HCT116 (cell line): ENCODE results near the gene DHPS.

ENCODE experiments used
- CBX3 ChIP-seq: IDR thresholded peaks from 2 replicates; pipeline ENCODE4 v1.6.1; 2012; ENCODE audit warnings: low read depth
- EGR1 ChIP-seq: IDR thresholded peaks from 2 replicates; pipeline ENCODE4 v1.6.1; 2012; ENCODE audit warnings: low read depth
- EZH2 ChIP-seq: fragments of 200-600 bp; sonication (generic); IDR thresholded peaks from 2 replicates; pipeline ENCODE4 v1.6.1; 2017; ENCODE audit warnings: antibody characterized with exemption, mixed run types
- EZH2phosphoT487 ChIP-seq: fragments of 200-600 bp; IDR thresholded peaks from 2 replicates; pipeline ENCODE4 v1.6.1; 2018; ENCODE audit warnings: antibody characterized with exemption, borderline replicate concordance
- POLR2A ChIP-seq: IDR thresholded peaks from 2 replicates; pipeline ENCODE4 v1.7.0; 2011; ENCODE audit warnings: borderline replicate concordance; ENCODE audit not compliant: insufficient read depth, insufficient read length; ENCODE audit errors: extremely low read depth
- POLR2AphosphoS5 ChIP-seq: IDR thresholded peaks from 2 replicates; pipeline ENCODE4 v1.6.1; 2011; ENCODE audit warnings: mild to moderate bottlenecking, low read depth, low read length, moderate library complexity
- RAD21 ChIP-seq: IDR thresholded peaks from 2 replicates; pipeline ENCODE4 v1.6.1; 2012; ENCODE audit warnings: low read depth, mild to moderate bottlenecking
- TF ChIP-seq, protein P1 (sequence below), 3 experiments: fragments of 200-600 bp in 1 of 3; sonication (generic) in 1 of 3; IDR thresholded peaks in 2 of 3; conservative IDR thresholded peaks in 1 of 3; 2 replicates each; pipeline ENCODE4 v1.5.1; 2012 to 2017; ENCODE audit warnings: low read depth in 2 of 3, low read length in 2 of 3, antibody characterized with exemption in 1 of 3, borderline replicate concordance in 1 of 3, control low read depth in 1 of 3, mild to moderate bottlenecking in 1 of 3, mixed read lengths in 1 of 3, mixed run types in 1 of 3, moderate library complexity in 1 of 3; ENCODE audit not compliant: insufficient read depth in 1 of 3
- TF ChIP-seq, protein P2 (sequence below): IDR thresholded peaks from 2 replicates; pipeline ENCODE4 v1.6.1; 2012
- TF ChIP-seq, protein P3 (sequence below): IDR thresholded peaks from 2 replicates; pipeline ENCODE4 v1.6.1; 2012

DNA sequence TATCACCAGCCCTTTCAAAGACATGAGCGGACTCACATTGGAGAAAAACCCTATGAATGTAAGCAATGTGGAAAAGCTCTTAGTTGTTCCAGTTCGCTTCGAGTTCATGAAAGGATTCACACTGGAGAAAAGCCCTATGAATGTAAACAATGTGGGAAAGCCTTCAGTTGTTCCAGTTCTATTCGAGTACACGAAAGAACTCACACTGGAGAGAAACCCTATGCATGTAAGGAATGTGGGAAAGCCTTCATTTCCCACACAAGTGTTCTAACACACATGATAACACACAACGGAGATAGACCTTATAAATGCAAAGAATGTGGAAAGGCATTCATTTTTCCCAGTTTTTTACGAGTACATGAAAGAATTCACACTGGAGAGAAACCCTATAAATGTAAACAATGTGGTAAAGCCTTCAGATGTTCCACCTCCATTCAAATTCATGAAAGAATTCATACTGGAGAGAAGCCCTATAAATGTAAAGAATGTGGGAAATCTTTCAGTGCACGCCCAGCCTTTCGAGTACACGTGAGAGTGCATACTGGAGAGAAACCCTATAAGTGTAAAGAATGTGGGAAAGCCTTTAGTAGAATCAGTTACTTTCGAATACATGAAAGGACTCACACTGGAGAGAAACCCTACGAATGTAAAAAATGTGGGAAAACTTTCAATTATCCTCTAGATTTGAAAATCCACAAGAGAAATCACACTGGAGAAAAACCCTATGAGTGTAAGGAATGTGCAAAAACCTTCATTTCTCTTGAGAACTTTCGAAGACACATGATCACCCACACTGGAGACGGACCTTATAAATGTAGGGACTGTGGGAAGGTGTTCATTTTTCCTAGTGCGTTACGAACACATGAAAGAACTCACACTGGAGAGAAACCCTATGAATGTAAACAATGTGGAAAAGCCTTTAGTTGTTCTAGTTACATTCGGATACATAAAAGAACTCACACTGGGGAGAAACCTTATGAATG lies 53.3 kb downstream of the DHPS start:
- TF ChIP-seq EZH2 (no peak), EGR1 (no peak), POLR2A (no peak), RAD21 (no peak), CBX3 (0 out of 2 replicates have a peak, but pooled peaks have one; percentile 11), EZH2phosphoT487 (no peak), POLR2AphosphoS5 (no peak)
- TF ChIP-seq, protein P1, sequence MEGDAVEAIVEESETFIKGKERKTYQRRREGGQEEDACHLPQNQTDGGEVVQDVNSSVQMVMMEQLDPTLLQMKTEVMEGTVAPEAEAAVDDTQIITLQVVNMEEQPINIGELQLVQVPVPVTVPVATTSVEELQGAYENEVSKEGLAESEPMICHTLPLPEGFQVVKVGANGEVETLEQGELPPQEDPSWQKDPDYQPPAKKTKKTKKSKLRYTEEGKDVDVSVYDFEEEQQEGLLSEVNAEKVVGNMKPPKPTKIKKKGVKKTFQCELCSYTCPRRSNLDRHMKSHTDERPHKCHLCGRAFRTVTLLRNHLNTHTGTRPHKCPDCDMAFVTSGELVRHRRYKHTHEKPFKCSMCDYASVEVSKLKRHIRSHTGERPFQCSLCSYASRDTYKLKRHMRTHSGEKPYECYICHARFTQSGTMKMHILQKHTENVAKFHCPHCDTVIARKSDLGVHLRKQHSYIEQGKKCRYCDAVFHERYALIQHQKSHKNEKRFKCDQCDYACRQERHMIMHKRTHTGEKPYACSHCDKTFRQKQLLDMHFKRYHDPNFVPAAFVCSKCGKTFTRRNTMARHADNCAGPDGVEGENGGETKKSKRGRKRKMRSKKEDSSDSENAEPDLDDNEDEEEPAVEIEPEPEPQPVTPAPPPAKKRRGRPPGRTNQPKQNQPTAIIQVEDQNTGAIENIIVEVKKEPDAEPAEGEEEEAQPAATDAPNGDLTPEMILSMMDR (IDR thresholded peaks at IDR 0.05 in 2 of 3, conservative IDR thresholded peaks at IDR 0.05 in 1 of 3; ENCODE audit: borderline replicate concordance in 1 of 3, insufficient read depth in 1 of 3, low read depth in 2 of 3, low read length in 2 of 3) = no peak
- TF ChIP-seq, protein P2, sequence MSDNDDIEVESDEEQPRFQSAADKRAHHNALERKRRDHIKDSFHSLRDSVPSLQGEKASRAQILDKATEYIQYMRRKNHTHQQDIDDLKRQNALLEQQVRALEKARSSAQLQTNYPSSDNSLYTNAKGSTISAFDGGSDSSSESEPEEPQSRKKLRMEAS = no peak
- TF ChIP-seq, protein P3, sequence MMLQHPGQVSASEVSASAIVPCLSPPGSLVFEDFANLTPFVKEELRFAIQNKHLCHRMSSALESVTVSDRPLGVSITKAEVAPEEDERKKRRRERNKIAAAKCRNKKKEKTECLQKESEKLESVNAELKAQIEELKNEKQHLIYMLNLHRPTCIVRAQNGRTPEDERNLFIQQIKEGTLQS = no peak
